ENCODE measurements around the gene ABCG4. TPM values are rescaled to one million over a fixed set of nuclear protein-coding genes. Genes with fewer than 3 reads are reported as not detected.

Gene ABCG4
- total RNA-seq, 4 donors from 2014 or later, result under 0.01 to 0.30 TPM; not detected in 2

- H3K27me3 ChIP-seq, result no peaks in the 10 kb centered on the region
- WGBS, 2 donors, result 0% methylated on average over 24 to 44 of the region's 88 CpGs
- H3K27ac ChIP-seq, result peak within 1 kb of the TSS; percentile 89 to 98 (median 95)
- peak; percentile 32 to 36 for TF ChIP-seq EP300 (IDR thresholded peaks at IDR 0.05)
- TF ChIP-seq POLR2A (IDR thresholded peaks at IDR 0.05), result peak; percentile 17 to 68
- TF ChIP-seq CTCF (IDR thresholded peaks at IDR 0.05), result peak; percentile 88 to 99 (median 97)
- peaks cover 0 to 40% (median 11%) of the 10 kb centered on the region in 4 donors for H3K4me1 ChIP-seq
- no peaks in the 10 kb centered on the region for H3K36me3 ChIP-seq
- peak within 1 kb of the TSS; percentile 91 to 98 (median 96) for H3K4me3 ChIP-seq
- H3K9me3 ChIP-seq, result no peaks in the 10 kb centered on the region
- peak; percentile 93 to 98 for DNase-seq (ENCODE audit: low spot score in 2 of 2)
These were observed 57.0 kb downstream of the ABCG4 start, which contains the start of gene CBL for GRCh38 chr11:119205574-119206510. Gene CBL (plus strand): TSS chr11:119206339. CDS start chr11:119206418, 79 bp downstream.

GRCh38 chr11:119206511-119207414, 57.9 kb downstream of the ABCG4 start:
- DNase-seq (ENCODE audit: low spot score in 2 of 2), result peak in 1 of 2 donors; percentile 9
- Histone ChIP-seq H3K27me3 (no peaks in the 10 kb centered on the region), H3K9me3 (no peaks in the 10 kb centered on the region), H3K4me3 (peak overlapping the region; percentile 91 to 98 (median 96)), H3K27ac (peak overlapping the region; percentile 89 to 98 (median 95)), H3K4me1 (peaks cover 0 to 40% (median 11%) of the 10 kb centered on the region in 4 donors), H3K36me3 (no peaks in the 10 kb centered on the region)
- TF ChIP-seq POLR2A (IDR thresholded peaks at IDR 0.05) (no peak), EP300 (IDR thresholded peaks at IDR 0.05) (no peak), CTCF (IDR thresholded peaks at IDR 0.05) (no peak)
- WGBS, 2 donors, result 1 to 2% methylated on average over 41 of the region's 41 CpGs

- Histone ChIP-seq H3K27ac (peak overlapping the region in 3 of 4 donors; percentile 93 to 98 (median 97)), H3K9me3 (no peaks in the 10 kb centered on the region), H3K36me3 (no peaks in the 10 kb centered on the region), H3K4me3 (peak overlapping the region; percentile 91 to 98 (median 96)), H3K27me3 (no peaks in the 10 kb centered on the region), H3K4me1 (peaks cover 0 to 40% (median 11%) of the 10 kb centered on the region in 4 donors)
- no peak for TF ChIP-seq CTCF (IDR thresholded peaks at IDR 0.05)
- no peak for TF ChIP-seq POLR2A (IDR thresholded peaks at IDR 0.05)
- no peak for TF ChIP-seq EP300 (IDR thresholded peaks at IDR 0.05)
- 15 to 19% methylated on average over 11 of the region's 11 CpGs for WGBS, 2 donors
- DNase-seq (ENCODE audit: low spot score in 2 of 2), result no peak
These were observed 58.6 kb downstream of the ABCG4 start for GRCh38 chr11:119207415-119207960.

GRCh38 chr11:119209186-119209585, 60.3 kb downstream of the ABCG4 start:
- no peak for TF ChIP-seq CTCF (IDR thresholded peaks at IDR 0.05)
- TF ChIP-seq POLR2A (IDR thresholded peaks at IDR 0.05), result no peak
- TF ChIP-seq EP300 (IDR thresholded peaks at IDR 0.05), result no peak
- no peaks in the 10 kb centered on the region for H3K9me3 ChIP-seq
- H3K27me3 ChIP-seq, result no peaks in the 10 kb centered on the region
- no peak overlapping the region for H3K4me3 ChIP-seq
- no peak overlapping the region for H3K27ac ChIP-seq
- DNase-seq (ENCODE audit: low spot score in 2 of 2), result no peak
- H3K4me1 ChIP-seq, result peaks cover 0 to 44% (median 11%) of the 10 kb centered on the region in 4 donors
- H3K36me3 ChIP-seq, result no peaks in the 10 kb centered on the region
- 68 to 69% methylated on average over 7 of the region's 7 CpGs for WGBS, 2 donors
